Keratinocyte (primary cell): ENCODE results near the gene HAPLN1. TPM values are rescaled to one million over a fixed set of nuclear protein-coding genes. Genes with fewer than 3 reads are reported as not detected.

Source experiments
- DNase-seq: peaks from one replicate; pipeline ENCODE4 v3.0.0-alpha.2; 2011; ENCODE audit warnings: low read depth, missing footprints, low spot score
- FAIRE-seq: peaks from 2 replicates; lab custom pipeline; 2011; peaks lifted over from hg19 to GRCh38; lab: Jason Lieb, UNC
- H2AFZ ChIP-seq: 2 replicates; pipeline ENCODE4 v1.6.0; 2012; ENCODE audit warnings: low read length, control low read depth, inconsistent platforms; ENCODE audit not compliant: control insufficient read depth
- H3K27ac ChIP-seq: 2 replicates; pipeline ENCODE4 v1.5.1; 2011; ENCODE audit warnings: low read length; ENCODE audit not compliant: control insufficient read depth, insufficient read depth
- H3K27me3 ChIP-seq: 3 replicates; pipeline ENCODE4 v1.6.0; 2011; ENCODE audit warnings: low read length; ENCODE audit not compliant: control insufficient read depth, insufficient read depth; ENCODE audit errors: extremely low read depth
- H3K36me3 ChIP-seq, 2 experiments: 2 replicates in 1 of 2; 3 replicates in 1 of 2; pipeline ENCODE4 v1.5.1; 2011; ENCODE audit warnings: low read length in 2 of 2, mild to moderate bottlenecking in 1 of 2; ENCODE audit not compliant: control insufficient read depth in 2 of 2, insufficient read depth in 2 of 2; ENCODE audit errors: extremely low read depth in 1 of 2
- H3K4me1 ChIP-seq: 3 replicates; pipeline ENCODE4 v1.5.1; 2011; ENCODE audit warnings: low read length; ENCODE audit not compliant: control insufficient read depth, insufficient read depth; ENCODE audit errors: extremely low read depth
- H3K4me2 ChIP-seq: 3 replicates; pipeline ENCODE4 v1.6.0; 2011; ENCODE audit warnings: low read depth, low read length; ENCODE audit not compliant: control insufficient read depth, insufficient read depth; ENCODE audit errors: extremely low read depth
- H3K4me3 ChIP-seq, 3 experiments: fragments of 200-600 bp in 1 of 3; sonication (generic) in 1 of 3; 2 replicates in 2 of 3; 3 replicates in 1 of 3; pipeline ENCODE4 v1.5.1; 2011 to 2016; ENCODE audit warnings: low read length in 3 of 3, mild to moderate bottlenecking in 3 of 3, control low read depth in 2 of 3, inconsistent platforms in 1 of 3, low read depth in 1 of 3, mixed read lengths in 1 of 3, mixed run types in 1 of 3, moderate library complexity in 1 of 3; ENCODE audit not compliant: control insufficient read depth in 2 of 3, insufficient read depth in 2 of 3; ENCODE audit errors: extremely low read depth in 1 of 3
- H3K79me2 ChIP-seq: 2 replicates; pipeline ENCODE4 v1.6.0; 2012; ENCODE audit warnings: low read length; ENCODE audit not compliant: control insufficient read depth, insufficient read depth
- H3K9ac ChIP-seq: 3 replicates; pipeline ENCODE4 v1.6.0; 2011; ENCODE audit warnings: low read length; ENCODE audit not compliant: control insufficient read depth, insufficient read depth; ENCODE audit errors: extremely low read depth
- H3K9me1 ChIP-seq: 3 replicates; pipeline ENCODE4 v1.6.0; 2011; ENCODE audit warnings: low read length; ENCODE audit not compliant: control insufficient read depth, insufficient read depth; ENCODE audit errors: extremely low read depth
- H3K9me3 ChIP-seq: 2 replicates; pipeline ENCODE4 v1.5.1; 2012; ENCODE audit warnings: low read depth, low read length; ENCODE audit not compliant: control insufficient read depth
- H4K20me1 ChIP-seq: 3 replicates; pipeline ENCODE4 v1.6.0; 2011; ENCODE audit warnings: low read length; ENCODE audit not compliant: control insufficient read depth, insufficient read depth; ENCODE audit errors: extremely low read depth
- CTCF ChIP-seq, 3 experiments: IDR thresholded peaks in 1 of 3; conservative IDR thresholded peaks in 1 of 3; optimal IDR thresholded peaks in 1 of 3; 2 replicates in 2 of 3; 3 replicates in 1 of 3; pipeline versions ENCODE3 to v1.5.1; 2011; ENCODE audit warnings: low read length in 3 of 3, mild to moderate bottlenecking in 3 of 3, moderate library complexity in 2 of 3, control low read depth in 1 of 3, inconsistent platforms in 1 of 3; ENCODE audit not compliant: insufficient read depth in 2 of 3; ENCODE audit errors: extremely low read depth in 1 of 3
- EZH2 ChIP-seq: IDR thresholded peaks from one replicate; pipeline ENCODE4 v1.6.1; 2012; ENCODE audit warnings: inconsistent platforms, mild to moderate bottlenecking, low read length, moderate library complexity
- dilution Hi-C: fragments of 300-500 bp; cut with MboI; formaldehyde crosslinking; loops from one replicate; pipeline ENCODE4 v1.7.0; 2020; ENCODE audit warnings: low sequenced_read_pairs; ENCODE audit not compliant: extremely low pct_ligation_motif_present
- polyA plus RNA-seq, 5 experiments: library from polyadenylated mRNA; depleted of rRNA in 3 of 5; stranded (reverse) in 3 of 5; stranded (forward) in 1 of 5; unstranded in 1 of 5; fragments of >200 nt; gene quantifications; 1 replicate in 1 of 5; 2 replicates in 3 of 5; 3 replicates in 1 of 5; pipeline versions ENCODE4 v1.2.1 to v1.2.3, GENCODE V29; 2011 to 2012; ENCODE audit warnings: missing spikeins in 2 of 5, low read depth in 1 of 5, low replicate concordance in 1 of 5

The HAPLN1 gene
- polyA plus RNA-seq, 1 donor (not counting 4 experiments of a cell fraction or from before 2014, with no cell fraction given) = not detected

GRCh38 chr5:83657807-83658525, 62.7 kb downstream of the HAPLN1 start:
- H3K27ac ChIP-seq = no peak overlapping the region
- H3K27me3 ChIP-seq = no peaks in the 10 kb centered on the region
- H2AFZ ChIP-seq = no peak overlapping the region
- H3K9me3 ChIP-seq = no peaks in the 10 kb centered on the region
- TF ChIP-seq CTCF (optimal IDR thresholded peaks at IDR 0.05 in 1 of 3, IDR thresholded peaks at IDR 0.05 in 1 of 3, conservative IDR thresholded peaks at IDR 0.05 in 1 of 3; ENCODE audit: extremely low read depth in 1 of 3, insufficient read depth in 2 of 3, low read length in 3 of 3) (no peak), EZH2 (no peak)
- no peaks in the 10 kb centered on the region for H3K4me1 ChIP-seq
- H3K4me2 ChIP-seq = no peak overlapping the region
- H3K36me3 ChIP-seq = no peaks in the 10 kb centered on the region
- no peak overlapping the region for H3K4me3 ChIP-seq
- H3K79me2 ChIP-seq = no peaks in the 10 kb centered on the region
- no peaks in the 10 kb centered on the region for H4K20me1 ChIP-seq
- dilution Hi-C loops = no loop called here
- FAIRE-seq (no peak), DNase-seq (no peak)
- no peak overlapping the region for H3K9ac ChIP-seq
- H3K9me1 ChIP-seq = no peaks in the 10 kb centered on the region

GRCh38 chr5:83654427-83654994, 66.1 kb downstream of the HAPLN1 start:
- no peak overlapping the region for H2AFZ ChIP-seq

More at GRCh38 chr5:83654427-83654994, 66.1 kb downstream of the HAPLN1 start:
- no peak overlapping the region for H3K4me3 ChIP-seq
- H3K36me3 ChIP-seq = no peaks in the 10 kb centered on the region
- no peaks in the 10 kb centered on the region for H4K20me1 ChIP-seq
- no peak overlapping the region for H3K4me2 ChIP-seq
- FAIRE-seq = no peak
- H3K9ac ChIP-seq = no peak overlapping the region
- H3K9me1 ChIP-seq = no peaks in the 10 kb centered on the region
- DNase-seq = no peak
- dilution Hi-C loops = no loop called here
- no peaks in the 10 kb centered on the region for H3K9me3 ChIP-seq
- no peak for TF ChIP-seq EZH2
- TF ChIP-seq CTCF (optimal IDR thresholded peaks at IDR 0.05 in 1 of 3, IDR thresholded peaks at IDR 0.05 in 1 of 3, conservative IDR thresholded peaks at IDR 0.05 in 1 of 3; ENCODE audit: extremely low read depth in 1 of 3, insufficient read depth in 2 of 3, low read length in 3 of 3) = no peak
- H3K27me3 ChIP-seq = no peaks in the 10 kb centered on the region
- H3K27ac ChIP-seq = no peak overlapping the region
- H3K4me1 ChIP-seq = no peaks in the 10 kb centered on the region
- no peaks in the 10 kb centered on the region for H3K79me2 ChIP-seq
